Activated CD4-positive, alpha-beta memory T cell treated with anti-CD3 and anti-CD28 coated beads, Interleukin-2, amount 10 ng/mL, durations not matched to agents 7 days and 5 days (primary cell): ENCODE data around the gene PCIF1. TPM values are rescaled to one million over a fixed set of nuclear protein-coding genes. Genes with fewer than 3 reads are reported as not detected.

ENCODE experiments used
- total RNA-seq, 2 experiments: library from RNA; stranded (reverse); gene quantifications; one replicate each; pipeline ENCODE4 v1.2.3, GENCODE V29; 2021

PCIF1 gene
- total RNA-seq, 2 experiments from 2014 or later, result 44.2 to 45.7 TPM

Other genes starting within 250 kb of the PCIF1 start
- not detected for gene WFDC13, start 232.6 kb upstream of the PCIF1 start, total RNA-seq
- not detected for gene WFDC10B, start 229.7 kb upstream of the PCIF1 start, total RNA-seq
- gene SPINT4, start 212.3 kb upstream of the PCIF1 start, total RNA-seq, result not detected
- not detected for gene WFDC3, start 142.8 kb upstream of the PCIF1 start, total RNA-seq
- 10 to 100 TPM; 29.0 to 34.7 TPM for gene DNTTIP1, start 142.7 kb upstream of the PCIF1 start, total RNA-seq
- gene UBE2C, start 122.0 kb upstream of the PCIF1 start, total RNA-seq, result 100 to 1,000 TPM; 170 to 184 TPM
- not detected for gene TNNC2, start 107.4 kb upstream of the PCIF1 start, total RNA-seq
- gene SNX21, start 100.9 kb upstream of the PCIF1 start, total RNA-seq, result 1 to 10 TPM in 1 of 2 experiments, under 1 TPM in 1; 0.91 to 1.6 TPM
- 10 to 100 TPM; 36.0 to 36.5 TPM for gene ACOT8, start 77.3 kb upstream of the PCIF1 start, total RNA-seq
- 1 to 10 TPM; 5.5 to 5.7 TPM for gene ZSWIM3, start 77.1 kb upstream of the PCIF1 start, total RNA-seq
- gene ZSWIM1, start 53.5 kb upstream of the PCIF1 start, total RNA-seq, result 1 to 10 TPM; 2.7 to 2.9 TPM
- under 1 TPM; 0.30 to 0.88 TPM for gene SPATA25, start 47.1 kb upstream of the PCIF1 start, total RNA-seq
- gene NEURL2, start 43.5 kb upstream of the PCIF1 start, total RNA-seq, result 1 to 10 TPM; 1.0 to 1.6 TPM
- 10 to 100 TPM; 64.3 to 64.6 TPM for gene CTSA, start 43.3 kb upstream of the PCIF1 start, total RNA-seq
- 1 to 10 TPM; 2.8 to 3.1 TPM for gene PLTP, start 22.5 kb upstream of the PCIF1 start, total RNA-seq
- gene ZNF335, start 37.5 kb downstream of the PCIF1 start, total RNA-seq, result 10 to 100 TPM; 35.7 to 36.7 TPM
- gene MMP9, start 74.2 kb downstream of the PCIF1 start, total RNA-seq, result under 1 TPM; 0.13 to 0.15 TPM
- gene SLC12A5, start 94.5 kb downstream of the PCIF1 start, total RNA-seq, result under 1 TPM in 1 of 2 experiments, not detected in 1; 0.53 TPM
- gene NCOA5, start 155.3 kb downstream of the PCIF1 start, total RNA-seq, result 10 to 100 TPM; 24.6 to 26.3 TPM
- gene CD40, start 183.6 kb downstream of the PCIF1 start, total RNA-seq, result under 1 TPM; 0.88 to 0.93 TPM